Measurements from ENCODE around the gene OCSTAMP.

OCSTAMP gene

GRCh38 chr20:46552460-46553420, 2.3 kb upstream of the OCSTAMP start:
- no peak for TF ChIP-seq GATA2 (IDR thresholded peaks at IDR 0.05; ENCODE audit: low read depth, low read length)
- TF ChIP-seq GATA3 (IDR thresholded peaks at IDR 0.05; ENCODE audit: low read depth, low read length) = no peak

DNA sequence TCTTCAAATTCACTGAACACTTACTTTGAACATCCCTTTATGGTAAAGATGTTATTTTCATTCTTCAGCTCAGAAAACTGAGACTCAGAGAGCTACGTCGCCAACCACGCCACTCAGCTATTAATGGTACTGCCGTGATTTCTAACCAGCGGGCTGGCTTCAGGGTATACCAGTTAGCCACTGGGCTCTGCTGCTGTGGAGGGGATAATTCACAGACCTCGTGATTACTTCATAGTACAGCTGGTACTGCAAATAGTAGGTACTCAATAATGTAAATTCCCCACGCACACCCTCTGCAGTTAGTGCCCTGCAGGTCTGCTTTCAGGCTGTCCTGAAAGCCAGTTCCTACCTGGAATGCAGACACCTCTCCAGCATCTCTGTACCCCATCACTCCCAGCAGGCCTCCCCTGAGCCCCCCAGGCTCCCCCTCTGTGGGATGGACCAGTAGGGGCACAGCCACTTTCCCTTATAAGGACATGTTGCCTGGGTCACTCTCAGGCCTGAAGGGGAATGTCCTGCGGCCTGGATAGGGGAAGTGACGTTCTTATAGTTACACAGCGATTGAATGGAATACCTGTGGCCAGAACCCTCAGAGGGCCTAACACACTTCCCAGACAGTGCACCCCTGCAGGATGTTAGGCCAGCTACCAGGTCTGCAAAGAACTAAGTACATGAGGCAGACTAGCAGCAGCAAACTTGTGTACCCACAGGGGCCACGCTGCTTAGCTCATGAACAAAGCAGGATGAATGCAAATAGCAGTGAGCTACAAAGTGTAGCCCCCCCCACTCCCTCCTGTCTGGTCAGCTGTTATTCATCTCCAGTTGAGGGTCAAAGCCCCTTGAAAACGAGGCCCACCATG, 1.3 kb upstream of the OCSTAMP start:
- TF ChIP-seq GATA2 (IDR thresholded peaks at IDR 0.05; ENCODE audit: low read depth, low read length) = no peak

GRCh38 chr20:46549188-46549972, 1.1 kb downstream of the OCSTAMP start:
- TF ChIP-seq GATA2 (IDR thresholded peaks at IDR 0.05; ENCODE audit: low read depth, low read length) = no peak
- no peak for TF ChIP-seq GATA3 (IDR thresholded peaks at IDR 0.05; ENCODE audit: low read depth, low read length)

- no peak for TF ChIP-seq GATA3 (IDR thresholded peaks at IDR 0.05; ENCODE audit: low read depth, low read length)
- TF ChIP-seq GATA2 (IDR thresholded peaks at IDR 0.05; ENCODE audit: low read depth, low read length) = no peak
These were observed 1.8 kb downstream of the OCSTAMP start for GRCh38 chr20:46548688-46549087.

GRCh38 chr20:46547995-46548394, 2.5 kb downstream of the OCSTAMP start:
- TF ChIP-seq GATA2 (IDR thresholded peaks at IDR 0.05; ENCODE audit: low read depth, low read length) (no peak), GATA3 (IDR thresholded peaks at IDR 0.05; ENCODE audit: low read depth, low read length) (no peak)

- TF ChIP-seq GATA2 (IDR thresholded peaks at IDR 0.05; ENCODE audit: low read depth, low read length) = no peak
- no peak for TF ChIP-seq GATA3 (IDR thresholded peaks at IDR 0.05; ENCODE audit: low read depth, low read length)
These were observed 3.5 kb downstream of the OCSTAMP start for GRCh38 chr20:46546936-46547335.

DNA sequence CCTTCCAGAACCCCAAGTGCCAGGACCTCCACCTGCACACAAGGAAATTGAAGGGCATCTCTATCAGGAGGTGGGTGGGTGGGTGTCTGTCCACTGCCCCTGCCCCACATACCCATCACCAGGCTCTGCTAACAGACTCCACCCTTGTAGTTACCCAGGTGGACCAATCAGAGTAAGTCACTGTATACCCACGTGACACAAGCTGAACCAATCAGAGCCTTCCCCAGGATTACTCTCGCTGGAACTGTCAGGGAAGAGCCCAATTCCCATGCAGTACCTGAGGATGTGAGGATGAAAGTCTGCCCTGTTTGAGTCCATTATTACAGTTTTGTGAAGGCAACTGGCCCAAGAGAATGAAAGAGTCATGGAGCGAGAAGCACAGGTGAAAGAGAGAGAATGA, 4.2 kb downstream of the OCSTAMP start:
- no peak for TF ChIP-seq GATA2 (IDR thresholded peaks at IDR 0.05; ENCODE audit: low read depth, low read length)
- TF ChIP-seq GATA3 (IDR thresholded peaks at IDR 0.05; ENCODE audit: low read depth, low read length) = no peak

DNA sequence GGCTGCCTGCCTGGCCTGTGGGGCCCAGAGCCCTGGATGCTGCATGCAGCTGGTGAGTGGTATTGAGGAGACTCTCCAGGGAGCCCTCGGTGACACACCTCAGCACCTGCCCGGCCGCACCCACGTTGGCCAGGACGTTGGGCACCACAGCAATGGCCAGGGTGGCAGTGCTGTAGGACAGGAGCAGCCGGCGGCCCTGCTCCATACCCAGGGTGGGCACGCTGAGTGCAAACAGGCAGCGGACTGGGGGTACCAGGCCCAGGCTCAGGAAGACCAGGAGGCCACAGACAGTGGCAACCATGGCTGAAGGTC, 4.7 kb downstream of the OCSTAMP start:
- no peak for TF ChIP-seq GATA3 (IDR thresholded peaks at IDR 0.05; ENCODE audit: low read depth, low read length)
- TF ChIP-seq GATA2 (IDR thresholded peaks at IDR 0.05; ENCODE audit: low read depth, low read length) = no peak

- TF ChIP-seq GATA3 (IDR thresholded peaks at IDR 0.05; ENCODE audit: low read depth, low read length) (no peak), GATA2 (IDR thresholded peaks at IDR 0.05; ENCODE audit: low read depth, low read length) (no peak)
These were observed 5.2 kb downstream of the OCSTAMP start for GRCh38 chr20:46545077-46545826.

DNA sequence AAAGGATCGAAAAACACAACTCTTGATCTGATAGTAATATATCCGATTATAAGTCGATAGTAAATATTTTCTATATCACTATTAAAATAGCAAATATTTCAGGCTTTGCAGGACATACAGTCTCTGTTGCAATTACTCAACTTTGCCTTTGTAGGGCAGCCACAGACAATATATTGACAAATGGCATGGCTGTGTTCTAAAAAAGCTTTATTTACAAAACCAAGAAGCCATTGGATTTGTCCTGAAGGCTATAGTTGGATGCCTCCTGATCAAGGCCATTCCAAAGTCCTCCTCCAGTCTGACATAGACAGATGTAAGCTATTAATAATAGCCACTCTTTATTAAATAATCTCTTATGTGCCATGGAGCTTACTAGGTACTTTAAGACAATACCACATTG, 5.9 kb downstream of the OCSTAMP start:
- no peak for TF ChIP-seq GATA3 (IDR thresholded peaks at IDR 0.05; ENCODE audit: low read depth, low read length)
- no peak for TF ChIP-seq GATA2 (IDR thresholded peaks at IDR 0.05; ENCODE audit: low read depth, low read length)

GRCh38 chr20:46543959-46544358, 6.5 kb downstream of the OCSTAMP start:
- TF ChIP-seq GATA3 (IDR thresholded peaks at IDR 0.05; ENCODE audit: low read depth, low read length) = no peak
- no peak for TF ChIP-seq GATA2 (IDR thresholded peaks at IDR 0.05; ENCODE audit: low read depth, low read length)

GRCh38 chr20:46543033-46543432, 7.4 kb downstream of the OCSTAMP start:
- no peak for TF ChIP-seq GATA2 (IDR thresholded peaks at IDR 0.05; ENCODE audit: low read depth, low read length)
- TF ChIP-seq GATA3 (IDR thresholded peaks at IDR 0.05; ENCODE audit: low read depth, low read length) = no peak

GRCh38 chr20:46541229-46541935, 9.1 kb downstream of the OCSTAMP start:
- TF ChIP-seq GATA2 (IDR thresholded peaks at IDR 0.05; ENCODE audit: low read depth, low read length) (no peak), GATA3 (IDR thresholded peaks at IDR 0.05; ENCODE audit: low read depth, low read length) (no peak)

Measured in SH-SY5Y (cell line).